Liver (tissue), 3 donors: ENCODE data around the gene CSNK2B.

Experiments used
- FOXA2 ChIP-seq: IDR thresholded peaks from 2 replicates; pipeline ENCODE4 v1.6.1; 2016; ENCODE audit warnings: antibody characterized with exemption
- GABPA ChIP-seq, 2 donors: IDR thresholded peaks in 1 of 2; conservative IDR thresholded peaks in 1 of 2; 2 replicates each; pipeline ENCODE4 v1.6.1; 2016; ENCODE audit warnings: antibody characterized with exemption in 2 of 2, mild to moderate bottlenecking in 1 of 2, moderate library complexity in 1 of 2
- JUND ChIP-seq, 2 donors: IDR thresholded peaks; 2 replicates each; pipeline ENCODE4 v1.6.1; 2016; ENCODE audit warnings: antibody characterized with exemption in 2 of 2
- SP1 ChIP-seq: IDR thresholded peaks from 2 replicates; pipeline ENCODE4 v1.6.1; 2018; ENCODE audit warnings: antibody characterized with exemption, mild to moderate bottlenecking
- TAF1 ChIP-seq: conservative IDR thresholded peaks from 2 replicates; pipeline ENCODE4 v1.6.1; 2016; ENCODE audit warnings: antibody characterized with exemption, mild to moderate bottlenecking
- TF ChIP-seq, protein P1 (sequence below): fragments of 150-350 bp; IDR thresholded peaks from 2 replicates; pipeline ENCODE4 v1.5.1; 2017; ENCODE audit warnings: improper control_type of control experiment, low read depth, low read length; ENCODE audit not compliant: missing input control
- TF ChIP-seq, protein P2 (sequence below): IDR thresholded peaks from 2 replicates; pipeline ENCODE4 v1.6.1; 2016; ENCODE audit warnings: antibody characterized with exemption
- TF ChIP-seq, protein P3 (sequence below): IDR thresholded peaks from 2 replicates; pipeline ENCODE4 v1.6.1; 2016; ENCODE audit warnings: antibody characterized with exemption
- TF ChIP-seq, protein P4 (sequence below): IDR thresholded peaks from 2 replicates; pipeline ENCODE4 v1.6.1; 2016; ENCODE audit warnings: antibody characterized with exemption
- donor health status: healthy.
- donor health status: healthy.

DNA sequence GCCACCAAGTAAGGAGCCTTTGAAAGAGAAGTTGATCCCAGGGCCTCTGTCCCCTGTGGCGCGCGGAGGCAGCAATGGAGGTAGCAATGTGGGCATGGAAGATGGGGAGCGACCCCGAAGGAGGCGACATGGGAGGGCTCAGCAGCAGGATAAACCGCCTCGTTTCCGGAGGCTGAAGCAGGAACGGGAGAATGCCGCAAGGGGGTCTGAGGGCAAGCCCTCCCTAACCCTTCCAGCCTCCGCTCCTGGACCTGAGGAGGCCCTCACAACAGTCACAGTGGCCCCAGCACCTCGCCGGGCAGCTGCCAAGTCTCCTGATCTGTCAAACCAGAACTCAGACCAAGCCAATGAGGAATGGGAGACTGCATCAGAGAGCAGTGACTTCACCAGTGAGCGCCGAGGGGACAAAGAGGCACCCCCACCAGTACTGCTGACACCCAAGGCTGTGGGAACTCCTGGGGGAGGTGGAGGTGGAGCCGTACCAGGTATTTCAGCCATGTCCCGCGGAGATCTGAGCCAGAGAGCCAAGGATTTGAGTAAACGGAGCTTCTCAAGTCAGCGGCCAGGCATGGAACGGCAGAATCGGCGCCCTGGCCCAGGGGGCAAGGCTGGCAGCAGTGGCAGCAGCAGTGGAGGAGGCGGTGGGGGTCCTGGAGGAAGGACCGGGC, 33.5 kb upstream of the CSNK2B start:
- TF ChIP-seq, protein P1, sequence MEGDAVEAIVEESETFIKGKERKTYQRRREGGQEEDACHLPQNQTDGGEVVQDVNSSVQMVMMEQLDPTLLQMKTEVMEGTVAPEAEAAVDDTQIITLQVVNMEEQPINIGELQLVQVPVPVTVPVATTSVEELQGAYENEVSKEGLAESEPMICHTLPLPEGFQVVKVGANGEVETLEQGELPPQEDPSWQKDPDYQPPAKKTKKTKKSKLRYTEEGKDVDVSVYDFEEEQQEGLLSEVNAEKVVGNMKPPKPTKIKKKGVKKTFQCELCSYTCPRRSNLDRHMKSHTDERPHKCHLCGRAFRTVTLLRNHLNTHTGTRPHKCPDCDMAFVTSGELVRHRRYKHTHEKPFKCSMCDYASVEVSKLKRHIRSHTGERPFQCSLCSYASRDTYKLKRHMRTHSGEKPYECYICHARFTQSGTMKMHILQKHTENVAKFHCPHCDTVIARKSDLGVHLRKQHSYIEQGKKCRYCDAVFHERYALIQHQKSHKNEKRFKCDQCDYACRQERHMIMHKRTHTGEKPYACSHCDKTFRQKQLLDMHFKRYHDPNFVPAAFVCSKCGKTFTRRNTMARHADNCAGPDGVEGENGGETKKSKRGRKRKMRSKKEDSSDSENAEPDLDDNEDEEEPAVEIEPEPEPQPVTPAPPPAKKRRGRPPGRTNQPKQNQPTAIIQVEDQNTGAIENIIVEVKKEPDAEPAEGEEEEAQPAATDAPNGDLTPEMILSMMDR: no peak
- no peak for TF ChIP-seq FOXA2
- TF ChIP-seq, protein P2, sequence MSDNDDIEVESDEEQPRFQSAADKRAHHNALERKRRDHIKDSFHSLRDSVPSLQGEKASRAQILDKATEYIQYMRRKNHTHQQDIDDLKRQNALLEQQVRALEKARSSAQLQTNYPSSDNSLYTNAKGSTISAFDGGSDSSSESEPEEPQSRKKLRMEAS: no peak
- no peak for TF ChIP-seq GABPA (IDR thresholded peaks at IDR 0.05 in 1 of 2, conservative IDR thresholded peaks at IDR 0.05 in 1 of 2)
- TF ChIP-seq SP1: no peak
- TF ChIP-seq, protein P3, sequence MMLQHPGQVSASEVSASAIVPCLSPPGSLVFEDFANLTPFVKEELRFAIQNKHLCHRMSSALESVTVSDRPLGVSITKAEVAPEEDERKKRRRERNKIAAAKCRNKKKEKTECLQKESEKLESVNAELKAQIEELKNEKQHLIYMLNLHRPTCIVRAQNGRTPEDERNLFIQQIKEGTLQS: no peak
- no peak for TF ChIP-seq JUND (IDR thresholded peaks at IDR 0.05)
- TF ChIP-seq TAF1: no peak
- TF ChIP-seq, protein P4, sequence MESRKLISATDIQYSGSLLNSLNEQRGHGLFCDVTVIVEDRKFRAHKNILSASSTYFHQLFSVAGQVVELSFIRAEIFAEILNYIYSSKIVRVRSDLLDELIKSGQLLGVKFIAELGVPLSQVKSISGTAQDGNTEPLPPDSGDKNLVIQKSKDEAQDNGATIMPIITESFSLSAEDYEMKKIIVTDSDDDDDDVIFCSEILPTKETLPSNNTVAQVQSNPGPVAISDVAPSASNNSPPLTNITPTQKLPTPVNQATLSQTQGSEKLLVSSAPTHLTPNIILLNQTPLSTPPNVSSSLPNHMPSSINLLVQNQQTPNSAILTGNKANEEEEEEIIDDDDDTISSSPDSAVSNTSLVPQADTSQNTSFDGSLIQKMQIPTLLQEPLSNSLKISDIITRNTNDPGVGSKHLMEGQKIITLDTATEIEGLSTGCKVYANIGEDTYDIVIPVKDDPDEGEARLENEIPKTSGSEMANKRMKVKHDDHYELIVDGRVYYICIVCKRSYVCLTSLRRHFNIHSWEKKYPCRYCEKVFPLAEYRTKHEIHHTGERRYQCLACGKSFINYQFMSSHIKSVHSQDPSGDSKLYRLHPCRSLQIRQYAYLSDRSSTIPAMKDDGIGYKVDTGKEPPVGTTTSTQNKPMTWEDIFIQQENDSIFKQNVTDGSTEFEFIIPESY: no peak
